AG09319 (cell line): ENCODE measurements around the gene SEL1L3.

ENCODE experiments used
- DNase-seq: peaks from one replicate; pipeline ENCODE4 v3.0.0-alpha.2; 2010; ENCODE audit warnings: low read depth; ENCODE audit errors: extremely low read depth
- TF ChIP-seq, protein P1 (sequence below): IDR thresholded peaks from 2 replicates; pipeline ENCODE4 v1.5.1; 2011; ENCODE audit warnings: low read depth, mild to moderate bottlenecking, inconsistent platforms, low read length, moderate library complexity

SEL1L3 gene

DNA sequence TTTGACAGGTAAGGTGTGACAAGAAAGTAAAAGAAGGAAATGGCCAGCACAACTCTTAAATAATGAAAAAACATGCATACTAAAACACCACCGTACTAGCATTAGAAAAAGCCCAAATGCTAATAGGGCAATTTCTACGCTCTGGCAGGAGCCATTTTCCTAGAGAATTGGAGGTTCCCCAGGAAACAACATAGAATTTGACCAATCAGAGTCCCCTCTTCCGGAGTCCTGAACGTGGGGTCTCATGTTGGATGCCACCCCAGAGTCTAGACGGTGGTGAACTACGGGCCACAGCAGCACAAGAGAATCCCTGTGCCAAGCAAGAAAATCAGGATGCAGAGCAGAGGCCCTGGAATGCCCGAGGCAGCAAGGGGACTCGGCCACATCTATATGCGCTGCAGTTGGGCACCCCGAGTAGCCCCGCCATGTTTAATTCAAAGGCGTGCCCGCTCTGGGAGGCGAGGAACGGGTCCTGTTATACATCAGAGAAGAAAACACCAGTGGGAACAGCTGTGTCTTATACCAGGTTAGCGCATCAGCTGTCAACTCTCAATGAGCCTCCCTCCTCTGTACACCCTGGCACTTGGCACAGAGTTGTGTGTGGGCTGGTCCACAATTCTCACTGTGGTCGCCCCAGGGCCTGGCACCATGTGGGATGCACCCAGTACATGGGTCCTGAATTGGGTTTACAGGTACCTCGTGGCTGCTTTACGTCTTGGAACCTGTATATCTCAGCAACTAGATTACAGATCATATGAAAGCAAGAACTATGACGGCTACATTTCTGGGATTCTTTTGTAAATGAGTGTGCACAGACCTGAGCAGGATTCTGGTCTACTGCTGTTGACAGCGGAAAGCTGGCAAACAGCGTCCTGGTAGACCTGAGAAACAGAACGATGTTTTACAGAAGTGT lies 52.1 kb downstream of the SEL1L3 start:
- no peak for DNase-seq
- TF ChIP-seq, protein P1, sequence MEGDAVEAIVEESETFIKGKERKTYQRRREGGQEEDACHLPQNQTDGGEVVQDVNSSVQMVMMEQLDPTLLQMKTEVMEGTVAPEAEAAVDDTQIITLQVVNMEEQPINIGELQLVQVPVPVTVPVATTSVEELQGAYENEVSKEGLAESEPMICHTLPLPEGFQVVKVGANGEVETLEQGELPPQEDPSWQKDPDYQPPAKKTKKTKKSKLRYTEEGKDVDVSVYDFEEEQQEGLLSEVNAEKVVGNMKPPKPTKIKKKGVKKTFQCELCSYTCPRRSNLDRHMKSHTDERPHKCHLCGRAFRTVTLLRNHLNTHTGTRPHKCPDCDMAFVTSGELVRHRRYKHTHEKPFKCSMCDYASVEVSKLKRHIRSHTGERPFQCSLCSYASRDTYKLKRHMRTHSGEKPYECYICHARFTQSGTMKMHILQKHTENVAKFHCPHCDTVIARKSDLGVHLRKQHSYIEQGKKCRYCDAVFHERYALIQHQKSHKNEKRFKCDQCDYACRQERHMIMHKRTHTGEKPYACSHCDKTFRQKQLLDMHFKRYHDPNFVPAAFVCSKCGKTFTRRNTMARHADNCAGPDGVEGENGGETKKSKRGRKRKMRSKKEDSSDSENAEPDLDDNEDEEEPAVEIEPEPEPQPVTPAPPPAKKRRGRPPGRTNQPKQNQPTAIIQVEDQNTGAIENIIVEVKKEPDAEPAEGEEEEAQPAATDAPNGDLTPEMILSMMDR = no peak

DNA sequence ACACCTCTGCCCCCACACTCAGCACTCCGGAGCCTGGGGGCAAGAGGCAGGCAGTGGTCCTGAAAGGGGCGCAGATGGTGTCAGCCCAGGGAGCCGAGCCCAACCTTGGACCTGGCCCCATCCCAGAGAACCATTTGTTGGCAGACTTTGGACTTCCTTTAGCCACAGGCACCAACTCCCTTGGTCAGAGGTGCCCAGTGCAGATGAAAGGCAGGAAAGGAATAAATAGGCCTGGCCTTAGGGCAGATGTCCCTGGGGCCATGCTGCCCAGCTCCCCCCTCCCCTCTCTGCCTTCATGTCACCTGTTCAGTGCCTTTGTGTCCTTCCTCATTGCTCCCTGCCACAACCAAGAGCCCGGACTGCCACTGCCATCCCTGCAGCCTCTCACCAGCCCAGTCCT lies 52.8 kb downstream of the SEL1L3 start:
- no peak for DNase-seq
- TF ChIP-seq, protein P1 = no peak

DNA sequence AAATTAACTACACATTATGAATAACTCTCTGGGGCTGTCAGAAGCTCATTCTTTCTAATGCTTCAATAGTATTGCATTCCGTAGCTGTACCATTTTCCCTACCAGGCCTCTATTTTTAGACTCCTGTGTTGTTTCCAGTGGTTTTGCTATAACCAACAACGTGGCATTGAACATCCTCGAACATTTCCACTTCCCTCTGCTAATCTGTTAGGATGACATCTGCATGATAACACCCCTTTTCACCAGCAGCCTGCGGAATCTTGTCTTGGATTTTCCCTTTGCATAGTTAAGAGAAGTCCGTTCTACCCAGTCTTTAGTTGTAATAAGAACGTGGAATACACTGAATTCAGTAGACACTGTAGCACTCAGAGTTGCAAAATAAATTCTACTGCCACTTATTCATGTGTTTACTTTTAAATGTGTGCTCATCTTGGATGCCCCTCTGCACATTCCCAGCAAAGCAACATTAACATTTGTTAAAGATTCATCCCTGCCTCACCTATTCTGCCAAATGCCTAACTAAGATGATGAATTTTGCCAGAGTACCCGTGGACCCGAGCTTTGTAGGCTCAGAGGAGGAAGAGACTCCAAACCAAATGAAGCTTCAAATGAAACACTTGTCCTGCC lies 55.6 kb downstream of the SEL1L3 start:
- DNase-seq = no peak

DNA sequence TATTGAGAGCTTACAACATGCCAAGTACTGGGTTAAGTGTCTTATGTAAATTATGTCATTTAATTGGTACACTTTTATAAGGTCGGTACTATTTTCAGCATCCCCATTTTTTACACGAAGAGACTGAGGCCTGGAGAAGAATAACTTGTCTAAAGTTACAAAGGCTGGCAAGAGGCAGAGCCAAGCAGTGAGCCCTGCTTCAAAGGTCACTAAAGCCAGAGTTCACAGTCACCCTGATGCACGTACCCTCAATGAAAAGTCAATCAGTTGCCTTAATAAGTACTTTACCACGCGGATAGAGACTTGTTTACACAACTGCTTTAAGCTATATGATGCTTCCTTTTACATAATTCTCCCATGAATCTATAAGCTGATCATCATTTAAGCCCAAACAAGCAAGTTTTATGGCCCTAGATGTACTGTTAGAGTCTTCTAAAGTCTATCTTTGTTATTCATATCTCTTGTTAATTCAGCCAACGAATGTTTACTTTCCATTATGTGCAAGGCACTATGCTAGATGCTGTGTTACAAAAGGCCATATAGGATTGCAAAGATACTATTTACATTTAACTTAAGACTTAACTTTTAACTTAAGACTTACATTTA lies 57.4 kb downstream of the SEL1L3 start:
- TF ChIP-seq, protein P1 = no peak
- DNase-seq = no peak

More for the DNA sequence above, 55.6 kb downstream of the SEL1L3 start:
- TF ChIP-seq, protein P1 = no peak

DNA sequence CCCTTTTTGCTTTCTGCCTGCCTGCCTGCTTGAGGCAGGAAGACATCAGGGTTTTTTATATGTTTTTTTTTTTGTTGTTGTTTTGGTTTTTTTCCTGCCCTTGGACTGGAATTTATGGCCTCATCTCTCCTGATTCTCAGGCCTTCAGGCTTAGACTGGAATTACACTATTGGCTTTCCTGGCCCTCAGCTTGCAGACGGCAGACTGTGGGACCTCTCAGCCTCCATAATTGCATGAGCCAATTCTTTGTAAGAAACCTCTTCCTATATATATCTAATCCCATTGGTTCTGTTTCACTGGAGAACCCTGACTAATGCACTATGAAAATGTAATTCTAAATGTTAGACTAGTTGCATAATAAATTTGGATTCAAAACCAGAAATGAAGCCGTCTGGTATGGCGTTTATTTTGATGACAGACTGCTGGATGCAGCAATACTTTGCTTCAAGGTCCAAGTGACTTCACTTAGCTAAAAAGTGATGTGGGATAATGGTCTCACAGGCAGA lies 59.0 kb downstream of the SEL1L3 start:
- TF ChIP-seq, protein P1 = no peak
- DNase-seq = no peak

DNA sequence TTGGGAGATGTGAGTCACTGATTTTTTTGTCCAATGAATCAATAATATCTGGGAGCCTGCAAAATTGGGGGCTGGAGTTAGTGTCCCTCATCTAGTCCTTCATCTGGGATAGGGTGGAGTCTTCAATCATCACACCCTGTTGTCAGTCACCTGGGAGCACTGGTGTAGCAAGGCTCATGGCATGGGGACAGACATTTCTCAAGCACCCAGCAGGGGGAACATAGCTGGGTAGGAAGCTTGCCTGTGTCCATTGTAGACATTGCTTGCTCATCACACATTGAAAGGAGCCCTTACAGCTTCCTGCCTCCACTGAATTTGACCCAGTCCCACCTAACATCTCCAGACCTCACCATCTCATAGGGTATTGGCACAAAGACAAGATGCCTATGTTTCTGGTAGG lies 61.2 kb downstream of the SEL1L3 start:
- no peak for DNase-seq

More for the DNA sequence above, 61.2 kb downstream of the SEL1L3 start:
- TF ChIP-seq, protein P1 = no peak
